RWPE2 (cell line): ENCODE results near the gene FOXI3.

ENCODE experiments used
- ATAC-seq: fragments of 200-7000 bp; cut with Tn5 transposase; 3 replicates; pipeline ENCODE4 v1.9.1; 2021; ENCODE audit warnings: low read depth
- DNase-seq: peaks from one replicate; pipeline ENCODE4 v3.0.0-alpha.2; 2020; ENCODE audit warnings: low spot score
- H3K27ac ChIP-seq: fragments of 450-650 bp; 2 replicates; pipeline ENCODE4 v1.5.1; 2017; ENCODE audit warnings: mild to moderate bottlenecking; ENCODE audit not compliant: poor library complexity, severe bottlenecking
- H3K27me3 ChIP-seq: fragments of 250-450 bp; sonication (Bioruptor Pico); 2 replicates; pipeline ENCODE4 v1.5.1; 2021; ENCODE audit warnings: mild to moderate bottlenecking, moderate library complexity; ENCODE audit not compliant: insufficient read depth, poor library complexity, severe bottlenecking
- H3K36me3 ChIP-seq: fragments of 250-450 bp; sonication (Bioruptor Pico); 2 replicates; pipeline ENCODE4 v1.5.1; 2020; ENCODE audit warnings: low read depth, mild to moderate bottlenecking, moderate library complexity
- H3K4me1 ChIP-seq: fragments of 250-450 bp; sonication (Bioruptor Pico); 2 replicates; pipeline ENCODE4 v1.5.1; 2021; ENCODE audit warnings: mild to moderate bottlenecking, moderate library complexity; ENCODE audit not compliant: insufficient read depth, poor library complexity, severe bottlenecking
- H3K4me3 ChIP-seq: fragments of 250-450 bp; sonication (Bioruptor Pico); 2 replicates; pipeline ENCODE4 v1.5.1; 2021; ENCODE audit warnings: mild to moderate bottlenecking, moderate library complexity; ENCODE audit not compliant: severe bottlenecking
- H3K9me3 ChIP-seq: fragments of 250-450 bp; sonication (Bioruptor Pico); 2 replicates; pipeline ENCODE4 v1.5.1; 2021; ENCODE audit warnings: mild to moderate bottlenecking, moderate library complexity; ENCODE audit not compliant: severe bottlenecking
- TF ChIP-seq, protein P1 (sequence below): fragments of 450-650 bp; IDR thresholded peaks from one replicate; pipeline ENCODE4 v1.5.1; 2017; ENCODE audit warnings: mild to moderate bottlenecking, moderate library complexity; ENCODE audit not compliant: poor library complexity, severe bottlenecking

FOXI3 gene

DNA sequence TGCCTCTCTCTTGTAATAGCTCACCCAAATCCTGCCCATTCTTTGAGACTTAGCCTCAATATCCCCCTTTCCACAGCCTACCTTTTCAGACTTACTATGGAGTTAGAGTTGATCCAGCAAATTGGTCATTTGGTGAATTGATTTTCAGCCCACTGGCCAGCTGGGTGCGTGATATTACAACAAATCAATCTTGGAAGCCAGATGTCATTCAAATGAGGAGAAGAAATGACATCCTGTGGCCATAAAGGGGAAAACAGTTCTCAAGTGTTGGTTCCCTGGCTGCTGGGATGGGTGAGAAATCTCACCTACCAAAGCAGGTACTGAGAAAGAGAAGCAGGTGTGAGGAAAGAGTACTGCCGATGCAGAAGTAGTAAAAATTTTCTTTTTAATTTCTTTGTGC lies 36.7 kb upstream of the FOXI3 start:
- H3K4me1 ChIP-seq = peaks cover 6% of the 10 kb centered on the region
- H3K27me3 ChIP-seq = no peaks in the 10 kb centered on the region
- H3K4me3 ChIP-seq = no peak overlapping the region
- TF ChIP-seq, protein P1, sequence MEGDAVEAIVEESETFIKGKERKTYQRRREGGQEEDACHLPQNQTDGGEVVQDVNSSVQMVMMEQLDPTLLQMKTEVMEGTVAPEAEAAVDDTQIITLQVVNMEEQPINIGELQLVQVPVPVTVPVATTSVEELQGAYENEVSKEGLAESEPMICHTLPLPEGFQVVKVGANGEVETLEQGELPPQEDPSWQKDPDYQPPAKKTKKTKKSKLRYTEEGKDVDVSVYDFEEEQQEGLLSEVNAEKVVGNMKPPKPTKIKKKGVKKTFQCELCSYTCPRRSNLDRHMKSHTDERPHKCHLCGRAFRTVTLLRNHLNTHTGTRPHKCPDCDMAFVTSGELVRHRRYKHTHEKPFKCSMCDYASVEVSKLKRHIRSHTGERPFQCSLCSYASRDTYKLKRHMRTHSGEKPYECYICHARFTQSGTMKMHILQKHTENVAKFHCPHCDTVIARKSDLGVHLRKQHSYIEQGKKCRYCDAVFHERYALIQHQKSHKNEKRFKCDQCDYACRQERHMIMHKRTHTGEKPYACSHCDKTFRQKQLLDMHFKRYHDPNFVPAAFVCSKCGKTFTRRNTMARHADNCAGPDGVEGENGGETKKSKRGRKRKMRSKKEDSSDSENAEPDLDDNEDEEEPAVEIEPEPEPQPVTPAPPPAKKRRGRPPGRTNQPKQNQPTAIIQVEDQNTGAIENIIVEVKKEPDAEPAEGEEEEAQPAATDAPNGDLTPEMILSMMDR = peak; percentile 45
- ATAC-seq (peak; percentile 70), DNase-seq (no peak)
- H3K27ac ChIP-seq = no peak overlapping the region
- no peaks in the 10 kb centered on the region for H3K9me3 ChIP-seq
- no peaks in the 10 kb centered on the region for H3K36me3 ChIP-seq

DNA sequence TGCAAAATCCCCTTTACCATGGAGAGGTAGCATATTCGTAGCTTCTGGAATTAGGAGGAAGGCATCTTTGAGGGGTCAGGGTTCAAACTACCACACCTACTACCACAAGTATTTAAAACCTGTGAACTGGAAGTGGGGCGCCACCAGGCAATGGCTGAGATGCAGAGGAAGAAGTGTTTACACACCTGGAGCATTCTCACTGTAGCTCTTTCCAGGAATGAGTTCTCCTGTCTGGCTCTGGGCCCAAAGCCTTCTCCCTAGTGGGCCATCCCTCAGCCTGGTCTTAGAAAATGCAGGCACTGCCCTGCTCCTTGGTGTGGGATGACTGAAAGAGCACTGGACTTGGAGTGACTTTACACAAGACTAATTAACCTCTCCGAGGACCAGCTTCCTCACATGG lies 30.7 kb upstream of the FOXI3 start:
- no peaks in the 10 kb centered on the region for H3K27me3 ChIP-seq
- no peak for DNase-seq
- TF ChIP-seq, protein P1 = no peak

DNA sequence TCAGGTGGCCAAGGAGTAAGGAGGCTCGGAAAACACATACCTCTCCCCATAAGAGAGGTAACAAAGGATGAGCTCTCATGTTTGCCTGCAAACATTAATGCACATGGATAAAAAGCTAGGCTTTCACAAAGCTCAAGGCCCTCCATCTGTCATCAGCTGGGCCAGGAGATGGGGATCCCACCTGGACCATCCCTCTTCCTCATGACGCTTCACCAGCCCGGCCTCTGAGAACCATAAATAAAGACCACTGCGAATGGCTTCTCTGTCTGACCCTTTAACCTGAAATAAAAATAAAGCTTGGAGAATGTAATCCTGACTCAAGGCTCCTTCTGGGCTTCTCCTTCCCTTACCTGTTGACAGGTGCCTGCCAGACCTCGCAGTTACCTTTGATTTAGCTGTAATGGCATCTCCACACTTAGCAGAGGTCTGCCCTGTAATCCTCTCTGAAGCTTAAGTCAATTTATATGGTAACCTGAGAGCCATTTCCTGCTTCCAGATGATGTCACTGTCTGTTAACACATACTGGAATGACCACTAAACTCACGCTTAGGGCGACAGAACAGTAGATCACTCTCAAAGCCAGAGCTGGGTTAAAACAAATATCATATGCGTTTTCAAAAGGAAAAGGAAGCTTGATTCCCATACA lies 29.3 kb upstream of the FOXI3 start:
- peaks cover 12% of the 10 kb centered on the region for H3K4me1 ChIP-seq
- TF ChIP-seq, protein P1 = peak; percentile 25
- no peak overlapping the region for H3K4me3 ChIP-seq
- no peaks in the 10 kb centered on the region for H3K36me3 ChIP-seq
- no peak for DNase-seq
- H3K9me3 ChIP-seq = no peaks in the 10 kb centered on the region
- ATAC-seq = peak; percentile 98
- H3K27me3 ChIP-seq = no peaks in the 10 kb centered on the region
- no peak overlapping the region for H3K27ac ChIP-seq

More for the DNA sequence above, 30.7 kb upstream of the FOXI3 start:
- Histone ChIP-seq H3K27ac (no peak overlapping the region), H3K36me3 (no peaks in the 10 kb centered on the region), H3K9me3 (no peaks in the 10 kb centered on the region), H3K4me1 (peaks cover 12% of the 10 kb centered on the region), H3K4me3 (no peak overlapping the region)
- ATAC-seq = no peak

DNA sequence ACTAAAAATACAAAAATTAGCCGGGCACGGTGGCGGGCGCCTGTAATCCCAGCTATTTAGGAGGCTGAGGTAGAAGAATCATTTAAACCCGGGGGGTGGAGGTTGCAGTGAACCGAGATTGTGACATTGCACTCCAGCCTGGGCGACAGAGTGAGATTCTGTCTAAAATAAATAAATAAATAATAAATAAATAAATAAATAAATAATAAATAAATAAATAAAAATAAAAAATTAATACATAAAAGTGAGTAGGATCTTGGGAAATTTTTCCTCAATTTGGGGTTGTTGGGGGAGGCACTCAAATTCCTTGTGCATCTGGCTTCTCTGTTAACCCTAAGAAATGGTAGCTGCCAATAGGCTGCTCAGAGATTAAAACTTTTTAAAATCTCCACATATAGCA lies 20.3 kb upstream of the FOXI3 start:
- ATAC-seq (no peak), DNase-seq (no peak)
- Histone ChIP-seq H3K36me3 (no peaks in the 10 kb centered on the region), H3K4me3 (no peak overlapping the region), H3K4me1 (no peaks in the 10 kb centered on the region), H3K27ac (no peak overlapping the region), H3K9me3 (no peaks in the 10 kb centered on the region), H3K27me3 (no peaks in the 10 kb centered on the region)
- TF ChIP-seq, protein P1 = no peak

DNA sequence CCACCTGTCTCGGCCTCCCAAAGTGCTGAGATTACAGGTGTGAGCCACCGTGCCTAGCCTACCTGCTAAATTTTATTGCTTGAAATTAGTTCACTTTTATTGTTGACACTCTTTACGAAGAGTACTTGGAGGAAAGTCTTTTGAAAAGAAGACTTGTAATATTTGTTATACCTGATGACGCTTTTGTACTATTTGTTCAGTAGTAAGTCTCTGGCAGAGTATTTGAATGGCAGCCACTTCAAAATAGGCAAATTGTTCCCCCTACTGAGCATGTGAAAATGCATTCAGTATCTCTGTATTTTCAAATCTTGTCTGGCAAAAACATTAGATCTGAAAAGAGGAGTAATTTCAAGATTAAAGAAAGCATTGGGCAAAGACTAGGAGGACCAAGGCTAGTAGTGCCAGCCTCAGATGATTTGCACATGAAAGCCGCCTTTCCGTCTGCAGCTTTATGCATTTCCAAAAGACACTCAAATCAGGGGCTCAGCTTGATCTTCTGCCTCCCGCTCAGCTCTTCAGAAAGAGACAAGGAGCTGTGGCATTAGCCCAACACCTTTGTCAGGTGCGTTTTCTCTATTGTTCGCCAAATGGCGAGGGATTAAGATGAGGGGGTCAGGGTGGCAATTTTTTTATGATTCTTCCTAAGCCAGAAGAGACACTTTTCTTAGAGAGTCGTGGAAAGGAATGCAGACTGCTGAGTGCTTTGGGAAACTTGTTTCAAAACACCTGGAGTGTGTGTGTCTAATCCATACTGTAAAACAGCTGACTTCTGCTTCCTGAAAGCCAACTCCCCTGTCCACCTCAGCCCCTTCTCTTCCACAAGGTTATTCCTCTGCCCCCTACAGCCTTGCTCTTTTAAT lies 18.8 kb upstream of the FOXI3 start:
- TF ChIP-seq, protein P1 = no peak
- DNase-seq = no peak
- no peaks in the 10 kb centered on the region for H3K9me3 ChIP-seq
- ATAC-seq = no peak
- no peaks in the 10 kb centered on the region for H3K4me1 ChIP-seq
- no peaks in the 10 kb centered on the region for H3K27me3 ChIP-seq
- no peak overlapping the region for H3K27ac ChIP-seq
- no peak overlapping the region for H3K4me3 ChIP-seq
- no peaks in the 10 kb centered on the region for H3K36me3 ChIP-seq
